A673 (cell line): ENCODE data around the gene SOCS3.

Experiments
- EZH2 ChIP-seq: fragments of 200-600 bp; sonication (generic); IDR thresholded peaks from 2 replicates; pipeline ENCODE4 v1.6.1; 2017; ENCODE audit warnings: borderline replicate concordance, low read depth, mild to moderate bottlenecking, mixed read lengths, antibody characterized with exemption, low read length; ENCODE audit not compliant: poor library complexity, severe bottlenecking
- TF ChIP-seq, protein P1 (sequence below): fragments of 300-800, 200-600 bp; sonication (generic); conservative IDR thresholded peaks from 2 replicates; pipeline ENCODE4 v1.5.1; 2017; ENCODE audit warnings: low read depth, mild to moderate bottlenecking, antibody characterized with exemption, low read length, moderate library complexity, mixed read lengths

DNA sequence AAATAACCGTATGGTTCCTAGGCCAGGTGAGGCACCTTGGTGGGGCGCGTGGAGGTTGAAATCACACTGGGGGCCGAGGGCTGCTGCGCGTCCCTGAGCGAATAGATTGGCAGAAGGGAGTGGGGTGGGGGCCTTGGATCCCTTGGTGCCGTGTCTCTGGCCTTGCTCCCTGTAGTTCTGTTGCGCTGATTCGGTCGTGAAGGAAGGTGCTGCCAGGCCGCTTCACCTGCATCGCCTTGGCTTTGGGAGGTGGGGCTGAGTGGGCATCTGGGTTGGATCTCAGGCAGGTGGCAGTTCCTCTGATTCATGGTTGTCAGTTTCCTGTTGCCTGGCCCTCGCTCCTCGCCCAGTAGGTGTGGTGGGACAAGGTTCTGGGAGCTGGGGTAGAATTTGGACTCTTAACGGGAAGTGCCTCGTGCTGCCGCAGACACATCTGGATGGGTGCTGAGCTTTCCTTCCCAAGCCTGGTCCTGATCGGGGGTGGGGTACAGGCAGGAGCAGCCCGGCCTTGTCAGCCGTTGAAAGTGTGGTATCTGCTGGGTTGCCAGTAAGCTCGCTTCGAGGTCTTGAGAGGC lies 48.7 kb upstream of the SOCS3 start:
- TF ChIP-seq, protein P1, sequence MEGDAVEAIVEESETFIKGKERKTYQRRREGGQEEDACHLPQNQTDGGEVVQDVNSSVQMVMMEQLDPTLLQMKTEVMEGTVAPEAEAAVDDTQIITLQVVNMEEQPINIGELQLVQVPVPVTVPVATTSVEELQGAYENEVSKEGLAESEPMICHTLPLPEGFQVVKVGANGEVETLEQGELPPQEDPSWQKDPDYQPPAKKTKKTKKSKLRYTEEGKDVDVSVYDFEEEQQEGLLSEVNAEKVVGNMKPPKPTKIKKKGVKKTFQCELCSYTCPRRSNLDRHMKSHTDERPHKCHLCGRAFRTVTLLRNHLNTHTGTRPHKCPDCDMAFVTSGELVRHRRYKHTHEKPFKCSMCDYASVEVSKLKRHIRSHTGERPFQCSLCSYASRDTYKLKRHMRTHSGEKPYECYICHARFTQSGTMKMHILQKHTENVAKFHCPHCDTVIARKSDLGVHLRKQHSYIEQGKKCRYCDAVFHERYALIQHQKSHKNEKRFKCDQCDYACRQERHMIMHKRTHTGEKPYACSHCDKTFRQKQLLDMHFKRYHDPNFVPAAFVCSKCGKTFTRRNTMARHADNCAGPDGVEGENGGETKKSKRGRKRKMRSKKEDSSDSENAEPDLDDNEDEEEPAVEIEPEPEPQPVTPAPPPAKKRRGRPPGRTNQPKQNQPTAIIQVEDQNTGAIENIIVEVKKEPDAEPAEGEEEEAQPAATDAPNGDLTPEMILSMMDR, result no peak
- TF ChIP-seq EZH2, result no peak
